ENCODE data around the gene HS2ST1.
"Not testable (repeated sequence)": the region's sequence is repeated elsewhere in the genome, so short reads cannot be mapped to it uniquely, and the experiment has no call there.

Gene HS2ST1

GRCh38 chr1:86926883-86927282 is 12.4 kb downstream of the HS2ST1 start:
- DNase-seq: no peak

DNA sequence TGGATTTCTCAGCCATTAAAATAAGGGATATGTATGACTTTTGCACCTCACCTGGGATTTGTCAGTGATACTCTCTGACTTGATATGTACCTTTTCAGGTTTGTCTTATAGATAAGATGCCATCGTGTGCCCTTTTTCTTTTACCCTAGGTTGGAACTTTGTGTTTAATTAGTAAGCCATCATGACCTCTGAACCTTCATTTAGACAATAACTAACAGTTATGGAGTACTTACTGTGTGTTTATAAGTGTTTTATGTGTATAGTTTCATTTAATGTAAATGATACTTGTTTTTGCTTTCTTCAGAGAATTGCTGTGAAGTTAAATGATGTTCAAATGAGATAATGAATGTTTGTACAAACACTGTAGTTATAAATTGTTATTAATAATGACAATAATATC is 14.4 kb downstream of the HS2ST1 start:
- no peak for DNase-seq

- DNase-seq: no peak
Measured at GRCh38 chr1:86933051-86933450, 18.6 kb downstream of the HS2ST1 start.

DNA sequence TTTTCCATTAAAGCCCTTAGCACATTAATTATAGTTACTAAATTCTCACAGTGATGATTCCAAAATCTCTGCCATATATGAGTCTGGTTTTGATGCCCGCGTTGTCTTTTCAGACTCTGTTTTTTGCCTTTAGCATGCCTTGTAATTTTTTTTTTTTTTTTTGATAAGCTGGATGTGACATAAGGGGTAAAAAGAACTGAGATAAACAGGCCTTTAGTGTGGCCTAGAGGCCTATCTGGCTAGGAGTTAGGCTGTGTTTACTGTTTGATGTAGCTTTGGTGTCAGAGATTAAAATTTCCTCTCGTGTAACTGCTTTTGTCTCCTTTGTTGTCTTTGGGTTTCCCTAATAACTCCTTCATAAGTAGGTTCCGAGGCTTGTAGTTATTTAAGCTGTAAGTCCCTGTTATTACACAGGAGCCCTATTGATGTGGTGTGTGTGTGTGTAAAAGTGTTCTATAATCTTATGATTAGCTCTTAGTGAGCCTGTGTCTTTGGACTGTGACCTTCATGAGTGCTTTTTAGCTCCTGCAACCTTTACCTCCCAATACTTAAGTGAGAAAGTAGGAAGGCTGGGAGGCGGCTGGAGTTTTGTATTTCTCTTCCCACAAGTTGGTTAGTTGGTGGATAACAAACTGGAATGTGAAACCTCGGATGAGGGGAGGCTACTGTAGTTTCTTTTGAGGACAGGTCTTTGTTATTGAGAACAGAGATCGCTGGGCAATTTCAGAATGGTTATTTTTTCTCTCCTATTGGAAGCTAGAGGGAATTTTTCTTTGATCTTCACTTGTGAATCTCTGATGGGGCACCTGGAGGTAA is 19.3 kb downstream of the HS2ST1 start:
- DNase-seq: no peak

DNA sequence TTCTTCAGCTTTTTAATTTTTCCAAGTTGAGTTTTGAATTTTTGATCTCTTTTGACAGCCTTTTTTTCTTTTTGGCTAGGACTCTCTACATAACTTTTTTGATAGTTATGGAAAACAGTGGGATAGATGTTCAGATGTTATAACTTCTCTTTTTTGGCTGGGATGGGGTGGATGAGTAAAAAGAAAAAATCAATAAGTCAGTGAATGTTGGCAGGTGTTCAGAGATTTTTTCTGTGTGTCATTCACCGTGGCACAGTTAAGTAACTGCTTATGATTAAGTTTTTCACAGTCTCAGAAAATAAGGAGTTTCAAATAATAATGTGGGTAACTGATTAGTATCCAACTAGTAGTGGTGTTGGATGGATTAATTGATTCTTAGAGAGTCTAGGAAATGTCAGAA is 24.0 kb downstream of the HS2ST1 start:
- no peak for DNase-seq

DNA sequence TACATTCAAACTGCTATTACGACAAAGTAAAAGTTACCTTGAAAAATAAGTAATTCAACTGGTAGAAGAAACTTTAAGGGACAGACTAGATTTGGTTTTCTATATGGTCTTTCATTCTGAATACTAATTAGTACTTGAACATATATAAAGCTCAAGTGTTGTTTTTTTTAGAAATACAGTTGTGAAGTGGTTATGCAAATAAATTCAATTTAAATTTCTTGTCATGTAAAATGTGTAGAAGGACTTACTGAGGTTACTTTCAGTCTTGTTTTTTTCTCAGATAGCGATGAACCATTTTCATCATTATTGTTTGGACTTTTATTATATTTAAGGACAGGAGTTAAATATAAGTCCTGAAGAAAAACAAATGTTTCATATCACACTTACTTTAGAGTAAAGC is 24.4 kb downstream of the HS2ST1 start:
- DNase-seq: no peak

DNA sequence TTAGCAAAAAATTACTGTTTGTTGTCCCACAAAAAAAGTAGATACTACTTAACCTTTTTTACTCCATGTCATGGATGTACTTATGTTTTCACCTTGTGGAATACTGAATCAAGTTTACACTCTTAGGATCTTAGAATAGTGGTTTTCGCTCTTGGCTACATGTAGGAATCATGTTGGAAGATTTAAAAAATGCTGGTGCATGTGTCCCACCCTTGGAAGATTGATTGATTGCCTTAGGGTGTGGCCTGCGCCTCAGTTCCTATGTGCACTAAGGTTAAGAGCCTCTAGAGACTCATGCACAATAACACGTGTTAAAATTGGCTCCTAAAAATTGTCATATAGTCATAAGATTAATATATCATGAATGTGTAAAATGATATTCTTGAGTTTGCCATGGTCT is 25.0 kb downstream of the HS2ST1 start:
- DNase-seq: no peak

GRCh38 chr1:86940599-86940998 is 26.2 kb downstream of the HS2ST1 start:
- DNase-seq: no peak

DNA sequence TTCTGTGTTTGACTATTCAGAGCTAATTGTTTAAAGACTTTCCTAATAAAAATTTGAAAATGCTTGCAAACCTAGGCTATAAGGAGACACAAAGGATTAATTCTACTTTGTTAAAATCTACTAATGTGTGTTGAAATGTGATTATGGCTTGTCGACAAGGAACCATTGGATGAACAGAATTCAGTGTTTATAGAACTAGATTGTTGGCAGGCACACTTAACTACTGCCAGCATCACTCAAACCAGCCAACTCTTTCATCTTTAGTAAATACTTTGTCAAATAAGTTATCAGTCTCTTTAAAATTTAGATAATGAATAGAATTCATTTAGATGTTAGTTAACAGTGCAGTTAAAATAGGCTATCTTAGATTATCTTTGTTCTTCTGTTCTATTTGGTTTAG is 27.6 kb downstream of the HS2ST1 start:
- DNase-seq: no peak

DNA sequence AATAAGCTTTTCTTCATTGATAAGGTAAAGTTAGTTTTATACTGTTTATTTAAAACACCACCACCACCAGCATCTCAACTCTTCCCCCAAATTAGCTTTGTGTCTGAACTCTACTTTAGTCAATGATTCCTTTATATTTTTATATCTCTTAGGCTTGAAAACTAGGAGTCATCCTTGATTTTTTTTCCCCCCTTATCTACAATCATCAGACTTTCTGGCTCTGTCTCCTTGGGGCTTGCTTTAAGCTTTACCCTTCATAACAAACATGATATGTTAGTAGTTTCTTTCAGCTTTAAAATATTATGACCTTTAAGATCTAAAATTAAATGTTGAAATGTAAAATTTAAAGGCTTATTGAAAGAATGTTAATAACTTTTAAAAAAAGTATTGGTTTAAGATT is 28.3 kb downstream of the HS2ST1 start:
- no peak for DNase-seq

DNA sequence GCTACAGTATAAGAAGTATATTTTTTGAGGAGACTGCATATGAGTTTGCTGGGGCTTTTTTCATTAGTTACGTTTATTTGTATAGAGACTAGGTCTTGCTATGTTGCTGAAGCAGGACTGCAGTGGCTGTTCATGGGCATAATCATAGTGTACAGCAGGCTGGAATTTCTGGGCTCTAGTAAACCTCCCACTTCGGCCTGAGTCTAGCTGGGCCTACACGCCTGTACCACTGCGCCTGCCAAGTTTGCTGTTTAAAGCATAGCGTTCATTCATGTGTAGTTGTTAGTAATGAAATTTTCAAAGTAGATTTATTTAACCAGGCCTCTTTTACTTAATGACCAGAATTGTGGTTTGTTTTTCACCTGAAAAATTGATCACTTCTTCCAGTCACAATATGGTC is 33.8 kb downstream of the HS2ST1 start:
- no peak for DNase-seq

- no peak for DNase-seq
Measured at GRCh38 chr1:86950712-86951419, 36.4 kb downstream of the HS2ST1 start.

DNA sequence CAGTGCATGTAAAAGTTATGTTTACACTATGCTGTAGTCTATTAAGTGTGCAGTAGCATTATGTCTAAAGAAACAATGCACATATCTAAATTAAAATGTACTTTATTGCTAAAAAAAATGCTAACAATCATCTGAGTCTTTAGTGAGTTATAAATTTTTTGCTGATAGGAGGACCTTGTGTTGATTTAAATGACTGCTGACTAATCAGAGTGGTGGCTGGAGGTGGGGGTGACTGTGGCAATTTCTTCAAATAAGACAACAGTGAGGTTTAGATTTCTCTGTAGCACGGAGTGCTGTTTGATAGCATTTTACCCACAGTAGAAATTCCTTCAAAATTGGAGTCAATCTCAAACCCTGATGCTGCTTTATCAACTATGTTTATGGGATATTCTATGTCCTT is 37.0 kb downstream of the HS2ST1 start:
- no peak for DNase-seq

- no peak for DNase-seq
Measured at GRCh38 chr1:86953167-86953566, 38.7 kb downstream of the HS2ST1 start.

DNA sequence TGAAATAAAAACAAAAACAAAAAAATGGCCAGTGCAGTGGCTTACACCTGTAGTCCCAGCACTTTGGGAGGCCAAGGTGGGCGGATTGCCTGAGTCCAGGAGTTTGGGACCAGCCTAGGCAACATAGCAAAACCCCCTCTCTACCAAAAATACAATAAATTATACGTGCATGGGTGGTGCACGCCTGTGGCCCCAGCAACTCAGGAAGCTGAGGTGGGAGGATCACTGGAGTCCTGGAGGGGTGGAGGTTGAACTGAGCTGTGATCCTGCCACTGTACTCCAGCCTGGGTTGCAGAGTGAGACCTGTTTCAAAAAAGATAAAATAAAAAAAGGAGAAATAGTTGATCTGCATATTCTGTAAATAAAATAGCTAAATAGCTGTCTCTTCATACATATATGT is 41.2 kb downstream of the HS2ST1 start:
- DNase-seq: no peak

- no peak for DNase-seq
Measured at GRCh38 chr1:86956221-86956620, 41.8 kb downstream of the HS2ST1 start.

DNA sequence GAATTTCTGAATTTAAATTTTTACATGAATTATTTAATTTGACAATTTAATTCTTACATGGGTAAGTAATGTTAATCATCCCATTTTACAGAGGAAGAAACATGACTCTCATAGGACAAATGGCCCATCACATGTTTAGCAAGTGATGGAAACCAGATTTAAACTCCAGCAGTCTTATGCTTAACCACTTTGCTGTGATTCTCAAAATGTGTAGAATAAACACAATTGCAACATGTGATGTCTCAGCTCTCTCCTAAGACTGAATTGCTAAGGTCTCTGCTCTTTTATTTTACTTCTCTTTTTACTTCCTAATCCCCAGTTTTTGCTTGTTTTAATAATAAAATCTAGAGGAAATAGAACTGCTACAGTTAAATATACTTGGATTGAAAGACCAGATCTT is 42.8 kb downstream of the HS2ST1 start:
- DNase-seq: no peak

- DNase-seq: no peak
Measured at GRCh38 chr1:86960548-86960947, 46.1 kb downstream of the HS2ST1 start.

DNA sequence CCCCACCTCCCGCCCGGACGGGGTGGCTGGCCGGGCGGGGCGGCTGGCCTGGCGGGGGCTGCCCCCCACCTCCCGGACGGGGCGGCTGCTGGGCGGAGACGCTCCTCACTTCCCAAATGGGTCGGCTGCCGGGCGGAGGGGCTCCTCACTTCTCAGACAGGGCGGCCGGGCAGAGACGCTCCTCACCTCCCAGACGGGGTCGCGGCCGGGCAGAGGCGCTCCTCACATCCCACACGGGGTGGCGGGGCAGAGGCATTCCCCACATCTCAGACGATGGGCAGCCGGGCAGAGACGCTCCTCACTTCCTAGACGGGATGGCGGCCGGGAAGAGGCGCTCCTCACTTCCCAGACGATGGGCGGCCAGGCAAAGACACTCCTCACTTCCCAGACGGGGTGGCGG is 49.4 kb downstream of the HS2ST1 start:
- not testable (repeated sequence) for DNase-seq

GRCh38 chr1:86965012-86965826 is 50.8 kb downstream of the HS2ST1 start:
- DNase-seq: no peak

- DNase-seq: no peak
Measured at GRCh38 chr1:86965827-86966182, 51.4 kb downstream of the HS2ST1 start.

GRCh38 chr1:86970938-86971337 is 56.5 kb downstream of the HS2ST1 start:
- no peak for DNase-seq

- DNase-seq: no peak
Measured at GRCh38 chr1:86971778-86972177, 57.3 kb downstream of the HS2ST1 start.

- no peak for DNase-seq
Measured at GRCh38 chr1:86972262-86972661, 57.8 kb downstream of the HS2ST1 start.
